Measurements from ENCODE around the gene FBXO15. TPM values are rescaled to one million over a fixed set of nuclear protein-coding genes. Genes with fewer than 3 reads are reported as not detected.

Gene FBXO15
- total and polyA plus RNA-seq, 2 of the 8 experiments (the other 6 are each of a cell fraction or from before 2014, with no cell fraction given): 0.84 to 0.85 TPM

DNA sequence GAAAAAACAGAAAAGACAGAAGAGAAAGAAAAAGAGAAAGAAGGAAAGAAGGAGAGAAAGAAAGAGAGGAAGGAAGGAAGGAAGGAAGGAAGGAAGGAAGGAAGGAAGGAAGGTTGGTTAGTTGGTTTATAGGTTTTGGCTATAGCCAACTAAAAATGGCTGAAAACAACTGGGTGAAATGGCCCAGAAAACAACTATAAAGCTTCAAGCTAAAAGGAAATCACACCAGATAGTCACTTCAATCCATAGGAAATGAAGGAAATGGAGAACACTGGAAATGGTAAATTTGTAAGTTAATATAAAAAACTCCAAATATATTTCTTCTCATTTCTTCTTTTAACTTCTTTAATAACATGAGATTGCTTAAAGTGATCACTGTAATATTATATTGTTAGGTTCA, 118.5 kb downstream of the FBXO15 start:
- Histone ChIP-seq H3K23ac (ENCODE audit: insufficient read length) (no peak overlapping the region), H3K9ac (replicated peaks in 1 of 4; ENCODE audit: extremely low read depth in 1 of 4, low read depth in 3 of 4, low read length in 3 of 4) (no peak overlapping the region), H4K5ac (ENCODE audit: insufficient read length, low read depth, low read length) (no peak overlapping the region), H3K18ac (ENCODE audit: extremely low read depth, low read length) (no peak overlapping the region), H3K4me3 (ENCODE audit: extremely low read depth in 1 of 4, insufficient read depth in 2 of 4, low read depth in 3 of 4, low read length in 4 of 4) (no peak overlapping the region), H2BK5ac (ENCODE audit: low read depth, low read length) (no peak overlapping the region), H2BK12ac (ENCODE audit: low read depth, low read length) (no peak overlapping the region), H3K79me1 (ENCODE audit: low read depth, low read length) (no peaks in the 10 kb centered on the region), H3K9me3 (ENCODE audit: insufficient read depth in 2 of 2, low read depth in 1 of 2, low read length in 1 of 2) (no peaks in the 10 kb centered on the region), H3K27me3 (replicated peaks in 1 of 4; ENCODE audit: control insufficient read depth in 3 of 4, extremely low read depth in 1 of 4, insufficient read depth in 3 of 4, low read length in 3 of 4) (no peaks in the 10 kb centered on the region), H2AFZ (ENCODE audit: low read length) (no peak overlapping the region), H2AK5ac (ENCODE audit: low read depth, low read length) (no peak overlapping the region), H2BK20ac (ENCODE audit: low read length) (no peak overlapping the region), H3K4me2 (ENCODE audit: insufficient read depth in 1 of 2, low read depth in 2 of 2, low read length in 2 of 2) (no peak overlapping the region), H3K56ac (replicated peaks; ENCODE audit: insufficient read length, low read depth, low read length) (no peak overlapping the region), H3K23me2 (ENCODE audit: low read depth, low read length) (no peaks in the 10 kb centered on the region), H3K36me3 (ENCODE audit: control insufficient read depth in 2 of 4, insufficient read depth in 4 of 4, low read length in 3 of 4) (no peaks in the 10 kb centered on the region), H3K14ac (ENCODE audit: insufficient read length) (no peak overlapping the region), H4K20me1 (replicated peaks in 1 of 2; ENCODE audit: control insufficient read depth in 1 of 2, insufficient read depth in 2 of 2, low read length in 2 of 2) (no peaks in the 10 kb centered on the region), H3K27ac (ENCODE audit: low read depth, low read length) (no peak overlapping the region), H3K4ac (replicated peaks; ENCODE audit: insufficient read length, low read depth, low read length) (no peak overlapping the region), H2BK120ac (replicated peaks; ENCODE audit: low read depth, low read length) (no peak overlapping the region), H2BK15ac (ENCODE audit: low read length) (no peak overlapping the region), H4K91ac (replicated peaks; ENCODE audit: insufficient read length, low read length) (no peak overlapping the region), H4K8ac (ENCODE audit: extremely low read depth, insufficient read depth, low read length) (no peak overlapping the region), H3K4me1 (replicated peaks in 1 of 4; ENCODE audit: control insufficient read depth in 3 of 4, insufficient read depth in 4 of 4, low read length in 3 of 4) (no peaks in the 10 kb centered on the region), H3K79me2 (ENCODE audit: control insufficient read depth in 1 of 2, insufficient read depth in 2 of 2, low read length in 2 of 2) (no peaks in the 10 kb centered on the region)
- TF ChIP-seq POLR2A (IDR thresholded peaks at IDR 0.05; ENCODE audit: control extremely low read depth in 1 of 2, low read depth in 2 of 2, low read length in 2 of 2) (no peak), TEAD4 (IDR thresholded peaks at IDR 0.05; ENCODE audit: low read depth, low read length) (no peak), NRF1 (IDR thresholded peaks at IDR 0.05; ENCODE audit: low read depth, low read length) (no peak), SIX5 (IDR thresholded peaks at IDR 0.05; ENCODE audit: low read depth, low read length) (no peak), FOSL1 (IDR thresholded peaks at IDR 0.05; ENCODE audit: insufficient read depth, low read depth, low read length) (no peak), ZNF274 (IDR thresholded peaks at IDR 0.05; ENCODE audit: borderline replicate concordance, extremely low read depth, low read length) (no peak), NANOG (IDR thresholded peaks at IDR 0.05; ENCODE audit: insufficient read depth, low read depth, low read length, poor library complexity, severe bottlenecking) (no peak), GTF2F1 (IDR thresholded peaks at IDR 0.05; ENCODE audit: borderline replicate concordance, low read depth, low read length) (no peak), KDM5A (IDR thresholded peaks at IDR 0.05; ENCODE audit: low read length) (no peak), BCL11A (IDR thresholded peaks at IDR 0.05; ENCODE audit: low read depth in 2 of 2, low read length in 2 of 2) (no peak), SUZ12 (IDR thresholded peaks at IDR 0.05; ENCODE audit: low read length) (no peak), CTBP2 (IDR thresholded peaks at IDR 0.05; ENCODE audit: borderline replicate concordance, insufficient read depth, insufficient read length, low read length) (no peak), RAD21 (IDR thresholded peaks at IDR 0.05 in 1 of 2, conservative IDR thresholded peaks at IDR 0.05 in 1 of 2; ENCODE audit: low read depth in 2 of 2, low read length in 2 of 2) (no peak), KDM4A (IDR thresholded peaks at IDR 0.05; ENCODE audit: low read depth, low read length, severe bottlenecking) (no peak)
- TF ChIP-seq, protein P1, sequence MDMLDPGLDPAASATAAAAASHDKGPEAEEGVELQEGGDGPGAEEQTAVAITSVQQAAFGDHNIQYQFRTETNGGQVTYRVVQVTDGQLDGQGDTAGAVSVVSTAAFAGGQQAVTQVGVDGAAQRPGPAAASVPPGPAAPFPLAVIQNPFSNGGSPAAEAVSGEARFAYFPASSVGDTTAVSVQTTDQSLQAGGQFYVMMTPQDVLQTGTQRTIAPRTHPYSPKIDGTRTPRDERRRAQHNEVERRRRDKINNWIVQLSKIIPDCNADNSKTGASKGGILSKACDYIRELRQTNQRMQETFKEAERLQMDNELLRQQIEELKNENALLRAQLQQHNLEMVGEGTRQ (IDR thresholded peaks at IDR 0.05; ENCODE audit: low read length): no peak
- ChIA-PET CTCF (ENCODE audit: partially characterized antibody) (interaction anchor here (0.7 to 2.2 kb wide), 2 partner anchors 11 to 25 kb away, joined by 3 to 7 read pairs; no protein-coding TSS in a partner anchor), POLR2A (ENCODE audit: partially characterized antibody) (no interaction called here)
- DNase-seq (ENCODE audit: low read depth in 1 of 2, low spot score in 2 of 2): no peak
- FAIRE-seq: no peak
